H1 (cell line): ENCODE measurements around the gene KRTAP9-7. TPM values are rescaled to one million over a fixed set of nuclear protein-coding genes. Genes with fewer than 3 reads are reported as not detected.
A peak's percentile ranks its signal among the peaks of the same experiment; 100 is the strongest.
"Not testable (repeated sequence)": the region's sequence is repeated elsewhere in the genome, so short reads cannot be mapped to it uniquely, and the experiment has no call there.

Experiments
- CTCF ChIA-PET: fragments of 300-600 bp; sonication (Branson Sonifier 250); formaldehyde crosslinking; loops from one replicate; lab custom pipeline; 2021; ENCODE audit not compliant: partially characterized antibody; lab: Charles Lee
- POLR2A ChIA-PET: fragments of 300-600 bp; sonication (Branson Sonifier 250); formaldehyde crosslinking; loops from one replicate; lab custom pipeline; 2021; ENCODE audit warnings: inconsistent platforms; ENCODE audit not compliant: partially characterized antibody; lab: Charles Lee
- DNase-seq, 2 experiments: peaks; one replicate each; pipeline versions ENCODE4 v3.0.0 to v3.0.0-alpha.2; 2010 to 2022; ENCODE audit warnings: low spot score in 2 of 2, low read depth in 1 of 2, mixed read lengths in 1 of 2
- FAIRE-seq: peaks from 2 replicates; lab custom pipeline; 2011; peaks lifted over from hg19 to GRCh38; lab: Jason Lieb, UNC
- H2AFZ ChIP-seq: 2 replicates; pipeline ENCODE4 v1.8.1; 2012; ENCODE audit warnings: low read length, inconsistent platforms
- H2AK5ac ChIP-seq: 2 replicates; pipeline ENCODE4 v1.6.1; 2013; ENCODE audit warnings: low read depth, low read length
- H2BK120ac ChIP-seq: replicated peaks from 2 replicates; pipeline ENCODE3; 2013; ENCODE audit warnings: low read depth, low read length, inconsistent platforms
- H2BK12ac ChIP-seq: 2 replicates; pipeline ENCODE4 v1.6.1; 2013; ENCODE audit warnings: low read depth, low read length
- H2BK15ac ChIP-seq: 2 replicates; pipeline ENCODE4 v1.6.1; 2013; ENCODE audit warnings: low read length
- H2BK20ac ChIP-seq: 2 replicates; pipeline ENCODE4 v1.6.1; 2013; ENCODE audit warnings: low read length
- H2BK5ac ChIP-seq: 2 replicates; pipeline ENCODE4 v1.6.1; 2013; ENCODE audit warnings: low read depth, low read length
- H3K14ac ChIP-seq: 2 replicates; pipeline ENCODE4 v1.6.1; 2013; ENCODE audit warnings: inconsistent platforms; ENCODE audit not compliant: insufficient read length
- H3K18ac ChIP-seq: 2 replicates; pipeline ENCODE4 v1.6.1; 2013; ENCODE audit warnings: low read length; ENCODE audit errors: extremely low read depth
- H3K23ac ChIP-seq: 2 replicates; pipeline ENCODE4 v1.6.1; 2013; ENCODE audit warnings: inconsistent platforms; ENCODE audit not compliant: insufficient read length
- H3K23me2 ChIP-seq: 2 replicates; pipeline ENCODE4 v1.6.1; 2013; ENCODE audit warnings: low read depth, low read length
- H3K27ac ChIP-seq: 2 replicates; pipeline ENCODE4 v1.6.1; 2011; ENCODE audit warnings: low read depth, low read length, inconsistent platforms
- H3K27me3 ChIP-seq, 4 experiments: replicated peaks in 1 of 4; 1 replicate in 1 of 4; 2 replicates in 3 of 4; pipeline versions ENCODE4 v1.6.1 to v1.8.1; 2011 to 2013; ENCODE audit warnings: low read length in 3 of 4, mild to moderate bottlenecking in 3 of 4, inconsistent platforms in 2 of 4, mixed read lengths in 2 of 4, moderate library complexity in 1 of 4; ENCODE audit not compliant: control insufficient read depth in 3 of 4, insufficient read depth in 3 of 4; ENCODE audit errors: extremely low read depth in 1 of 4
- H3K36me3 ChIP-seq, 4 experiments: 2 replicates each; pipeline versions ENCODE4 v1.6.1 to v1.8.1; 2011 to 2013; ENCODE audit warnings: mild to moderate bottlenecking in 4 of 4, low read length in 3 of 4, moderate library complexity in 2 of 4, control low read depth in 1 of 4, inconsistent platforms in 1 of 4; ENCODE audit not compliant: insufficient read depth in 4 of 4, control insufficient read depth in 2 of 4
- H3K4ac ChIP-seq: replicated peaks from 2 replicates; pipeline ENCODE3; 2013; ENCODE audit warnings: low read length, low read depth, mixed read lengths, inconsistent platforms; ENCODE audit not compliant: insufficient read length
- H3K4me1 ChIP-seq, 4 experiments: replicated peaks in 1 of 4; 1 replicate in 1 of 4; 2 replicates in 3 of 4; pipeline versions ENCODE4 v1.6.1 to v1.8.1; 2011 to 2013; ENCODE audit warnings: low read length in 3 of 4, inconsistent platforms in 2 of 4, mixed read lengths in 1 of 4; ENCODE audit not compliant: insufficient read depth in 4 of 4, control insufficient read depth in 3 of 4
- H3K4me2 ChIP-seq, 2 experiments: 2 replicates each; pipeline versions ENCODE4 v1.6.1 to v1.8.1; 2011 to 2013; ENCODE audit warnings: low read depth in 2 of 2, low read length in 2 of 2, control low read depth in 1 of 2, inconsistent platforms in 1 of 2, mild to moderate bottlenecking in 1 of 2; ENCODE audit not compliant: insufficient read depth in 1 of 2
- H3K4me3 ChIP-seq, 4 experiments: fragments of 200-600, 300-600 bp in 1 of 4; sonication (generic), shearing (Covaris generic), sonication (Bioruptor Twin) in 1 of 4; 2 replicates each; pipeline versions ENCODE4 v1.5.1 to v1.8.1; 2011 to 2016; ENCODE audit warnings: low read length in 4 of 4, low read depth in 3 of 4, control low read depth in 2 of 4, inconsistent platforms in 2 of 4, mild to moderate bottlenecking in 2 of 4, mixed read lengths in 1 of 4, moderate library complexity in 1 of 4; ENCODE audit not compliant: insufficient read depth in 2 of 4; ENCODE audit errors: extremely low read depth in 1 of 4
- H3K56ac ChIP-seq: replicated peaks from 2 replicates; pipeline ENCODE3; 2013; ENCODE audit warnings: low read depth, mild to moderate bottlenecking, mixed read lengths, low read length, inconsistent platforms; ENCODE audit not compliant: insufficient read length
- H3K79me1 ChIP-seq: 2 replicates; pipeline ENCODE4 v1.6.1; 2013; ENCODE audit warnings: low read depth, low read length, control low read depth
- H3K79me2 ChIP-seq, 2 experiments: 2 replicates each; pipeline versions ENCODE4 v1.6.1 to v1.8.1; 2012 to 2013; ENCODE audit warnings: low read length in 2 of 2, mild to moderate bottlenecking in 2 of 2, inconsistent platforms in 1 of 2; ENCODE audit not compliant: insufficient read depth in 2 of 2, control insufficient read depth in 1 of 2
- H3K9ac ChIP-seq, 4 experiments: replicated peaks in 1 of 4; 1 replicate in 1 of 4; 2 replicates in 3 of 4; pipeline versions ENCODE4 v1.6.1 to v1.8.1; 2011 to 2013; ENCODE audit warnings: low read depth in 3 of 4, low read length in 3 of 4, control low read depth in 2 of 4, mild to moderate bottlenecking in 2 of 4, moderate library complexity in 2 of 4, inconsistent platforms in 1 of 4; ENCODE audit errors: extremely low read depth in 1 of 4
- H3K9me3 ChIP-seq, 2 experiments: 2 replicates each; pipeline versions ENCODE4 v1.6.1 to v1.8.1; 2012 to 2013; ENCODE audit warnings: mild to moderate bottlenecking in 2 of 2, moderate library complexity in 2 of 2, control low read depth in 1 of 2, inconsistent platforms in 1 of 2, low read depth in 1 of 2, low read length in 1 of 2, mixed read lengths in 1 of 2; ENCODE audit not compliant: insufficient read depth in 2 of 2
- H4K20me1 ChIP-seq, 2 experiments: replicated peaks in 1 of 2; 2 replicates each; pipeline versions ENCODE3 to v1.8.1; 2011 to 2013; ENCODE audit warnings: inconsistent platforms in 2 of 2, low read length in 2 of 2, mild to moderate bottlenecking in 1 of 2; ENCODE audit not compliant: insufficient read depth in 2 of 2, control insufficient read depth in 1 of 2
- H4K5ac ChIP-seq: 2 replicates; pipeline ENCODE4 v1.6.1; 2013; ENCODE audit warnings: low read length, low read depth, mixed read lengths, inconsistent platforms; ENCODE audit not compliant: insufficient read length
- H4K8ac ChIP-seq: 2 replicates; pipeline ENCODE4 v1.8.0; 2013; ENCODE audit warnings: mild to moderate bottlenecking, moderate library complexity, low read length, inconsistent platforms; ENCODE audit not compliant: insufficient read depth; ENCODE audit errors: extremely low read depth
- H4K91ac ChIP-seq: replicated peaks from 2 replicates; pipeline ENCODE3; 2013; ENCODE audit warnings: low read length, mixed read lengths, inconsistent platforms; ENCODE audit not compliant: insufficient read length
- WGBS, 2 experiments: shearing (Covaris generic) in 1 of 2; methylation state at CpG; one replicate each; pipeline versions ENCODE4 v1.1.6 to v1.1.7; 2013 to 2015; ENCODE audit warnings: low lambda C conversion rate in 2 of 2, mixed read lengths in 2 of 2, inconsistent platforms in 1 of 2, low coverage in 1 of 2, missing lambda C conversion rate in 1 of 2; ENCODE audit not compliant: insufficient replicate concordance in 2 of 2, insufficient coverage in 1 of 2, insufficient read length in 1 of 2; ENCODE audit errors: extremely low coverage in 1 of 2, missing lambda C conversion rate in 1 of 2; 5-methylcytosine and 5-hydroxymethylcytosine counted together
- polyA plus RNA-seq, 7 experiments: library from polyadenylated mRNA; depleted of rRNA in 3 of 7; stranded (reverse) in 5 of 7; unstranded in 2 of 7; fragments of >200 nt in 5 of 7; fragments of 200-250 nt in 2 of 7; gene quantifications; 1 replicate in 5 of 7; 2 replicates in 1 of 7; 4 replicates in 1 of 7; pipeline versions ENCODE4 v1.2.1 to v1.2.3, GENCODE V29; 2011 to 2013; ENCODE audit warnings: missing spikeins in 2 of 7, mixed read lengths in 2 of 7
- total RNA-seq: library from RNA; stranded (reverse); fragmentation: NEBNext Ultra II Directional; extraction: Animal tissue kit (Norgen Biotek cat#: 25700); gene quantifications from 2 replicates; pipeline ENCODE4 v1.2.1, GENCODE V29; 2021

KRTAP9-7 gene
- total and polyA plus RNA-seq, 2 of the 8 experiments (the other 6 are each of a cell fraction or from before 2014, with no cell fraction given) = not detected

DNA sequence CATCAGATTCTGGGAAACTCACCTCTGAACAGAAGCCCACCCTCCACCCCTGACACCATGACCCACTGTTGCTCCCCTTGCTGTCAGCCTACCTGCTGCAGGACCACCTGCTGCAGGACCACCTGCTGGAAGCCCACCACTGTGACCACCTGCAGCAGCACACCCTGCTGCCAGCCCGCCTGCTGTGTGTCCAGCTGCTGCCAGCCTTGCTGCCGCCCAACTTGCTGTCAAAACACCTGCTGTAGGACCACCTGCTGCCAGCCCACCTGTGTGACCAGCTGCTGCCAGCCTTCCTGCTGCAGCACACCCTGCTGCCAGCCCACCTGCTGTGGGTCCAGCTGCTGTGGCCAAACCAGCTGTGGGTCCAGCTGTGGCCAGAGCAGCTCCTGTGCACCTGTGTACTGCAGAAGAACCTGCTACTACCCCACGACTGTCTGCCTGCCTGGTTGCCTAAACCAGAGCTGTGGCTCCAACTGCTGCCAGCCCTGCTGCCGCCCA, 48.9 kb upstream of the KRTAP9-7 start, which contains the start of gene KRTAP9-2:
TSS of gene KRTAP9-2 (plus strand) at position 51 of the 498 bp plus-strand sequence. CDS start at position 58, 7 bp downstream.
- H2BK120ac ChIP-seq, H3K4me2 ChIP-seq, DNase-seq, H3K14ac ChIP-seq, CTCF ChIA-PET, H2AK5ac ChIP-seq, H3K27ac ChIP-seq, H3K23me2 ChIP-seq, H3K79me1 ChIP-seq, FAIRE-seq, H3K4me3 ChIP-seq, H3K18ac ChIP-seq, H3K23ac ChIP-seq, H4K5ac ChIP-seq, H4K20me1 ChIP-seq, H3K4ac ChIP-seq, H4K91ac ChIP-seq, H2BK15ac ChIP-seq, H4K8ac ChIP-seq, H3K79me2 ChIP-seq, H3K56ac ChIP-seq, H3K36me3 ChIP-seq, H3K9me3 ChIP-seq, H3K9ac ChIP-seq, POLR2A ChIA-PET, H2BK12ac ChIP-seq, H2BK5ac ChIP-seq, H3K27me3 ChIP-seq, H2BK20ac ChIP-seq, H3K4me1 ChIP-seq: not testable (repeated sequence)
- 78% methylated on average over 3 of the region's 4 CpGs; no CpG with 5 or more reads in 1 of the 2 experiments for WGBS, 2 experiments
- H2AFZ ChIP-seq = peak within 1 kb of the TSS; percentile 33; the same call in 1 of the 2 replicates
